HepG2 (cell line): ENCODE data around the gene CTSS. TPM values are rescaled to one million over a fixed set of nuclear protein-coding genes. Genes with fewer than 3 reads are reported as not detected.

Experiments used
- ASH2L ChIP-seq: fragments of 300-600, 200-600 bp; sonication (generic); IDR thresholded peaks from 2 replicates; pipeline ENCODE4 v1.7.0; 2017; ENCODE audit warnings: low read depth, mild to moderate bottlenecking, moderate library complexity, mixed read lengths, low read length; ENCODE audit not compliant: insufficient read length
- HMGXB3 ChIP-seq: sonication (generic); formaldehyde crosslinking; IDR thresholded peaks from 2 replicates; pipeline ENCODE4 v1.4.0; 2020; ENCODE audit warnings: missing genetic modification reagents, borderline replicate concordance
- KMT2A ChIP-seq: sonication (generic); formaldehyde crosslinking; IDR thresholded peaks from 2 replicates; pipeline ENCODE4 v1.4.0; 2020; ENCODE audit warnings: missing genetic modification reagents
- MAZ ChIP-seq, 2 experiments: sonication (generic) in 1 of 2; formaldehyde crosslinking in 1 of 2; IDR thresholded peaks; 2 replicates each; pipeline versions ENCODE4 v1.5.0 to v1.6.1; 2012 to 2020; ENCODE audit warnings: low read depth in 2 of 2, mild to moderate bottlenecking in 2 of 2, borderline replicate concordance in 1 of 2, improper control_type of control experiment in 1 of 2, low read length in 1 of 2, missing genetic modification reagents in 1 of 2, moderate library complexity in 1 of 2
- MLLT10 ChIP-seq: sonication (generic); formaldehyde crosslinking; IDR thresholded peaks from 2 replicates; pipeline ENCODE4 v1.4.0; 2020; ENCODE audit warnings: missing genetic modification reagents
- MNT ChIP-seq: fragments of 450-650 bp; IDR thresholded peaks from 2 replicates; pipeline ENCODE4 v1.6.1; 2016
- MXD4 ChIP-seq: IDR thresholded peaks from 2 replicates; pipeline ENCODE4 v1.6.1; 2016; ENCODE audit warnings: mild to moderate bottlenecking, missing biosample characterization, missing genetic modification reagents
- PAXIP1 ChIP-seq: sonication (generic); formaldehyde crosslinking; conservative IDR thresholded peaks from 2 replicates; pipeline ENCODE4 v1.4.0; 2020; ENCODE audit warnings: mild to moderate bottlenecking, missing genetic modification reagents, moderate library complexity
- RAD51 ChIP-seq: fragments of 450-650 bp; IDR thresholded peaks from 2 replicates; pipeline ENCODE4 v1.6.1; 2016; ENCODE audit warnings: borderline replicate concordance
- SOX13 ChIP-seq, 3 experiments: fragments of 450-650 bp in 1 of 3; sonication (generic) in 1 of 3; formaldehyde crosslinking in 1 of 3; IDR thresholded peaks in 2 of 3; conservative IDR thresholded peaks in 1 of 3; 2 replicates each; pipeline versions ENCODE4 v1.5.0 to v1.6.1; 2016 to 2020; ENCODE audit warnings: antibody characterized with exemption in 1 of 3, mild to moderate bottlenecking in 1 of 3, missing compliant biosample characterization in 1 of 3, missing genetic modification reagents in 1 of 3, moderate library complexity in 1 of 3
- SP4 ChIP-seq: sonication (generic); formaldehyde crosslinking; IDR thresholded peaks from 2 replicates; pipeline ENCODE4 v1.8.1; 2023; ENCODE audit warnings: mild to moderate bottlenecking, missing genetic modification reagents
- TFDP1 ChIP-seq: IDR thresholded peaks from 2 replicates; pipeline ENCODE4 v1.6.1; 2016; ENCODE audit warnings: missing compliant biosample characterization, missing genetic modification reagents, borderline replicate concordance
- ZFX ChIP-seq: sonication (generic); formaldehyde crosslinking; IDR thresholded peaks from 2 replicates; pipeline ENCODE4 v1.4.0; 2020; ENCODE audit warnings: mild to moderate bottlenecking, low read depth, missing genetic modification reagents, moderate library complexity
- ZNF496 ChIP-seq: sonication (generic); formaldehyde crosslinking; IDR thresholded peaks from 2 replicates; pipeline ENCODE4 v1.8.1; 2023; ENCODE audit warnings: mild to moderate bottlenecking, moderate library complexity, missing genetic modification reagents; ENCODE audit not compliant: insufficient replicate concordance
- ZNF614 ChIP-seq: IDR thresholded peaks from 2 replicates; pipeline ENCODE4 v1.6.1; 2018; ENCODE audit warnings: missing biosample characterization, missing genetic modification reagents, inconsistent platforms, borderline replicate concordance
- polyA plus RNA-seq, 8 experiments: library from polyadenylated mRNA; depleted of rRNA in 3 of 8; stranded (reverse) in 7 of 8; unstranded in 1 of 8; fragments of >200 nt; fragmentation: Illumina TruSeq in 4 of 8; extraction: Trizol in 4 of 8; gene quantifications; 2 replicates each; pipeline versions ENCODE4 v1.2.1 to v1.2.3, GENCODE V29; 2011 to 2016; ENCODE audit warnings: low read depth in 4 of 8, missing spikeins in 1 of 8, mixed read lengths in 1 of 8; ENCODE audit not compliant: insufficient read depth in 1 of 8
- total RNA-seq, 5 experiments: library from RNA; depleted of rRNA; stranded (reverse); fragments of >200 nt; fragmentation: Illumina TruSeq; extraction: Trizol; gene quantifications; 2 replicates each; pipeline ENCODE4 v1.2.3, GENCODE V29; 2016; ENCODE audit warnings: low read depth in 1 of 5

Gene CTSS
- total and polyA plus RNA-seq, 2 of the 13 experiments (the other 11 are each of a cell fraction or from before 2014, with no cell fraction given) = 0.33 to 1.0 TPM

- TF ChIP-seq SOX13 (IDR thresholded peaks at IDR 0.05) = peak; percentile 68
- TF ChIP-seq SOX13 (CRISPR knock-in tag; conservative IDR thresholded peaks at IDR 0.05 in 1 of 2, IDR thresholded peaks at IDR 0.05 in 1 of 2) = no peak
- peak; percentile 12; the same call in 1 of the 2 replicates for TF ChIP-seq TFDP1 (CRISPR knock-in tag)
- peak; percentile 38; the same call in 1 of the 2 replicates for TF ChIP-seq MAZ (IDR thresholded peaks at IDR 0.05; ENCODE audit: borderline replicate concordance, low read depth, low read length)
- no peak for TF ChIP-seq MAZ (CRISPR knock-in tag; IDR thresholded peaks at IDR 0.05; ENCODE audit: low read depth)
- no peak for TF ChIP-seq RAD51
- TF ChIP-seq ASH2L = peak; percentile 62
- TF ChIP-seq MLLT10 (CRISPR knock-in tag) = no peak
- no peak for TF ChIP-seq ZNF496 (CRISPR knock-in tag)
- TF ChIP-seq ZNF614 = peak; percentile 38; the same call in 1 of the 2 replicates
- TF ChIP-seq PAXIP1 = peak; percentile 25; the same call in 1 of the 2 replicates
- 0 out of 2 replicates have a peak, but pooled peaks have one; percentile 15 for TF ChIP-seq MXD4 (CRISPR knock-in tag)
- TF ChIP-seq ZFX (CRISPR knock-in tag) = peak; percentile 29; the same call in 1 of the 2 replicates
- TF ChIP-seq KMT2A (CRISPR knock-in tag) = peak; percentile 53; the same call in 1 of the 2 replicates
- peak; percentile 75 for TF ChIP-seq SP4
- TF ChIP-seq HMGXB3 (CRISPR knock-in tag) = peak; percentile 97
- TF ChIP-seq MNT = peak; percentile 26; the same call in 1 of the 2 replicates
Measured at GRCh38 chr1:150696995-150697927, 68.3 kb downstream of the CTSS start, which contains the start of gene GOLPH3L (continued).
